SK-N-SH (cell line): ENCODE data around the gene CCDC88C. TPM values are rescaled to one million over a fixed set of nuclear protein-coding genes. Genes with fewer than 3 reads are reported as not detected.

Experiments used
- CTCF ChIA-PET: fragments of 300-600, 350-600 bp; formaldehyde crosslinking; extraction: SDS; loops from one replicate; lab custom pipeline; 2021; lab: Yijun Ruan, JAX
- POLR2A ChIA-PET: fragments of 350-600 bp; sonication (Branson Sonifier 250); formaldehyde crosslinking; extraction: SDS; loops from one replicate; lab custom pipeline; 2020; ENCODE audit warnings: antibody characterized with exemption, inconsistent platforms; lab: Yijun Ruan, JAX
- DNase-seq: peaks from one replicate; pipeline ENCODE4 v3.0.0; 2012
- H2AFZ ChIP-seq: fragments of 200-600 bp; sonication (generic); 2 replicates; pipeline ENCODE4 v1.8.1; 2016; ENCODE audit warnings: antibody characterized with exemption, mild to moderate bottlenecking, low read depth
- H3F3A ChIP-seq: fragments of 200-600 bp; sonication (generic); replicated peaks from 2 replicates; pipeline ENCODE3; 2016; ENCODE audit warnings: antibody characterized with exemption, mild to moderate bottlenecking; ENCODE audit not compliant: insufficient read depth
- H3K27ac ChIP-seq, 2 experiments: fragments of 200-500 bp in 1 of 2; fragments of 200-600 bp in 1 of 2; sonication (Bioruptor generic) in 1 of 2; sonication (generic), shearing (Covaris generic) in 1 of 2; 2 replicates each; pipeline versions ENCODE4 v1.5.1 to v1.6.1; 2014 to 2016; ENCODE audit warnings: low read depth in 2 of 2, inconsistent platforms in 1 of 2, low read length in 1 of 2, mild to moderate bottlenecking in 1 of 2, mixed read lengths in 1 of 2
- H3K27me3 ChIP-seq: fragments of 200-600 bp; sonication (generic), shearing (Covaris generic); 2 replicates; pipeline ENCODE4 v1.6.1; 2016; ENCODE audit warnings: mixed run types; ENCODE audit not compliant: insufficient read depth
- H3K36me3 ChIP-seq, 2 experiments: fragments of 200-500 bp in 1 of 2; fragments of 200-600 bp in 1 of 2; sonication (Bioruptor generic) in 1 of 2; sonication (generic) in 1 of 2; replicated peaks in 1 of 2; 2 replicates each; pipeline versions ENCODE3 to v1.5.1; 2014 to 2016; ENCODE audit warnings: low read length in 1 of 2, mild to moderate bottlenecking in 1 of 2; ENCODE audit not compliant: insufficient read depth in 2 of 2, control insufficient read depth in 1 of 2
- H3K4me1 ChIP-seq, 2 experiments: fragments of 200-500 bp in 1 of 2; fragments of 200-600 bp in 1 of 2; sonication (Bioruptor generic) in 1 of 2; sonication (generic), shearing (Covaris generic) in 1 of 2; 2 replicates each; pipeline versions ENCODE4 v1.5.1 to v1.6.1; 2014 to 2016; ENCODE audit warnings: low read depth in 1 of 2, low read length in 1 of 2, mixed run types in 1 of 2; ENCODE audit not compliant: insufficient read depth in 2 of 2, control insufficient read depth in 1 of 2
- H3K4me2 ChIP-seq: fragments of 200-600 bp; sonication (generic), shearing (Covaris generic); 2 replicates; pipeline ENCODE4 v1.6.1; 2017; ENCODE audit warnings: mixed run types
- H3K4me3 ChIP-seq, 2 experiments: fragments of 200-500 bp in 1 of 2; fragments of 200-600 bp in 1 of 2; sonication (Bioruptor generic) in 1 of 2; sonication (generic), shearing (Covaris generic) in 1 of 2; 2 replicates each; pipeline versions ENCODE4 v1.5.1 to v1.8.1; 2014 to 2016; ENCODE audit warnings: low read depth in 2 of 2, inconsistent platforms in 1 of 2, low read length in 1 of 2, mild to moderate bottlenecking in 1 of 2, mixed read lengths in 1 of 2, moderate library complexity in 1 of 2
- H3K79me2 ChIP-seq: fragments of 200-600 bp; sonication (generic); 2 replicates; pipeline ENCODE4 v1.8.1; 2017; ENCODE audit warnings: mild to moderate bottlenecking; ENCODE audit not compliant: insufficient read depth
- H3K9ac ChIP-seq: fragments of 200-600 bp; sonication (generic); 2 replicates; pipeline ENCODE4 v1.6.1; 2017; ENCODE audit warnings: mixed run types
- H3K9me2 ChIP-seq: fragments of 200-600 bp; sonication (generic); 2 replicates; pipeline ENCODE4 v1.6.1; 2017; ENCODE audit warnings: mixed run types
- H3K9me3 ChIP-seq: fragments of 200-600 bp; sonication (generic); 2 replicates; pipeline ENCODE4 v1.6.1; 2017; ENCODE audit warnings: mixed run types, mild to moderate bottlenecking, moderate library complexity
- H4K20me1 ChIP-seq: fragments of 200-600 bp; sonication (generic); 2 replicates; pipeline ENCODE4 v1.6.1; 2017; ENCODE audit warnings: mild to moderate bottlenecking, mixed run types; ENCODE audit not compliant: insufficient read depth
- ELF1 ChIP-seq: IDR thresholded peaks from 2 replicates; pipeline ENCODE4 v1.4.0; 2012
- FOXM1 ChIP-seq: IDR thresholded peaks from 2 replicates; pipeline ENCODE4 v1.4.0; 2012; ENCODE audit warnings: low read depth, mild to moderate bottlenecking
- MXI1 ChIP-seq: IDR thresholded peaks from 2 replicates; pipeline ENCODE4 v1.6.1; 2012; ENCODE audit warnings: mild to moderate bottlenecking, low read depth, low read length, improper control_type of control experiment
- RCOR1 ChIP-seq: fragments of 150-350 bp; IDR thresholded peaks from 2 replicates; pipeline ENCODE4 v1.6.1; 2017; ENCODE audit warnings: antibody characterized with exemption, low read length
- TCF12 ChIP-seq: IDR thresholded peaks from 2 replicates; pipeline ENCODE4 v1.4.0; 2012
- TEAD4 ChIP-seq: IDR thresholded peaks from 2 replicates; pipeline ENCODE4 v1.4.0; 2012; ENCODE audit warnings: mild to moderate bottlenecking, borderline replicate concordance; ENCODE audit not compliant: insufficient read depth
- YY1 ChIP-seq: IDR thresholded peaks from 2 replicates; pipeline ENCODE4 v1.4.0; 2012; ENCODE audit warnings: low read depth, mild to moderate bottlenecking
- WGBS: methylation state at CpG from one replicate; pipeline ENCODE4 v1.1.6; 2017; ENCODE audit warnings: low lambda C conversion rate; 5-methylcytosine and 5-hydroxymethylcytosine counted together
- polyA plus RNA-seq, 3 experiments: library from polyadenylated mRNA; depleted of rRNA; stranded (reverse); fragments of >200 nt; gene quantifications; 2 replicates each; pipeline ENCODE4 v1.2.3, GENCODE V29; 2012
- TF ChIP-seq, protein P1 (sequence below): IDR thresholded peaks from 2 replicates; pipeline ENCODE4; 2012
- TF ChIP-seq, protein P2 (sequence below): IDR thresholded peaks from 2 replicates; pipeline ENCODE4 v1.4.0; 2012; ENCODE audit warnings: low read depth, borderline replicate concordance
- TF ChIP-seq, protein P3 (sequence below): IDR thresholded peaks from 2 replicates; pipeline ENCODE4 v1.6.1; 2012; ENCODE audit warnings: mild to moderate bottlenecking, low read depth, low read length, moderate library complexity
- TF ChIP-seq, protein P4 (sequence below): fragments of 200-600 bp; sonication (generic); IDR thresholded peaks from 2 replicates; pipeline ENCODE4 v1.6.1; 2017; ENCODE audit warnings: antibody characterized with exemption, mild to moderate bottlenecking, moderate library complexity

The CCDC88C gene
- polyA plus RNA-seq, 1 of the 3 experiments (the other 2 are of a cell fraction) = 0.39 TPM

DNA sequence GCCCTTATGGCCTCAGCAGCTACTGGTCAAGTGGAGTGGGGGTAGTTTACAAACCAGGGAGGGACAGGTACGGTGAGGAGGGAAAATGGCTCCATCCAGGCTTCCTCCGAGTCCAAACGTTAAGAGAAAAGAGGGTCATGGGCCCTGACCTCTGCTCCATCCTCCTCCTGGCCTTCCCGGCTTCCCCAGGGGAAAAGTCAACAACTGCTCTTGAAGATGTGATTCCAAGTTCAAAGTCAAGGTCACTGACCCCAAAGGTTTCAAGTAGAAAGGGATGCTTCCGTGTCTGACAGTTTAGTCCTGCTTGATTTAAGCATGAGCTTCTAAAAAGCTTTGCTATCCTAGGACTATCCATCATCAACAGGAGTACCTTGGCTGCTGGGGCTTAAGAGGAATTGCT is 28.5 kb downstream of the CCDC88C start:
- 72% methylated on average over 5 of the region's 5 CpGs for WGBS
- ChIA-PET CTCF (interaction anchor here (1.2 to 1.8 kb wide), 3 partner anchors 11 to 30 kb away, joined by 3 to 7 read pairs (median 3); no protein-coding TSS in a partner anchor), POLR2A (no interaction called here)
- TF ChIP-seq, protein P1, sequence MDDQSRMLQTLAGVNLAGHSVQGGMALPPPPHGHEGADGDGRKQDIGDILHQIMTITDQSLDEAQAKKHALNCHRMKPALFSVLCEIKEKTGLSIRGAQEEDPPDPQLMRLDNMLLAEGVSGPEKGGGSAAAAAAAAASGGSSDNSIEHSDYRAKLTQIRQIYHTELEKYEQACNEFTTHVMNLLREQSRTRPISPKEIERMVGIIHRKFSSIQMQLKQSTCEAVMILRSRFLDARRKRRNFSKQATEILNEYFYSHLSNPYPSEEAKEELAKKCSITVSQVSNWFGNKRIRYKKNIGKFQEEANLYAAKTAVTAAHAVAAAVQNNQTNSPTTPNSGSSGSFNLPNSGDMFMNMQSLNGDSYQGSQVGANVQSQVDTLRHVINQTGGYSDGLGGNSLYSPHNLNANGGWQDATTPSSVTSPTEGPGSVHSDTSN = no peak
- TF ChIP-seq TEAD4 (no peak), RCOR1 (no peak), TCF12 (no peak), ELF1 (no peak), YY1 (no peak), MXI1 (no peak), FOXM1 (no peak)
- TF ChIP-seq, protein P2, sequence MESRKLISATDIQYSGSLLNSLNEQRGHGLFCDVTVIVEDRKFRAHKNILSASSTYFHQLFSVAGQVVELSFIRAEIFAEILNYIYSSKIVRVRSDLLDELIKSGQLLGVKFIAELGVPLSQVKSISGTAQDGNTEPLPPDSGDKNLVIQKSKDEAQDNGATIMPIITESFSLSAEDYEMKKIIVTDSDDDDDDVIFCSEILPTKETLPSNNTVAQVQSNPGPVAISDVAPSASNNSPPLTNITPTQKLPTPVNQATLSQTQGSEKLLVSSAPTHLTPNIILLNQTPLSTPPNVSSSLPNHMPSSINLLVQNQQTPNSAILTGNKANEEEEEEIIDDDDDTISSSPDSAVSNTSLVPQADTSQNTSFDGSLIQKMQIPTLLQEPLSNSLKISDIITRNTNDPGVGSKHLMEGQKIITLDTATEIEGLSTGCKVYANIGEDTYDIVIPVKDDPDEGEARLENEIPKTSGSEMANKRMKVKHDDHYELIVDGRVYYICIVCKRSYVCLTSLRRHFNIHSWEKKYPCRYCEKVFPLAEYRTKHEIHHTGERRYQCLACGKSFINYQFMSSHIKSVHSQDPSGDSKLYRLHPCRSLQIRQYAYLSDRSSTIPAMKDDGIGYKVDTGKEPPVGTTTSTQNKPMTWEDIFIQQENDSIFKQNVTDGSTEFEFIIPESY = no peak
- TF ChIP-seq, protein P3, sequence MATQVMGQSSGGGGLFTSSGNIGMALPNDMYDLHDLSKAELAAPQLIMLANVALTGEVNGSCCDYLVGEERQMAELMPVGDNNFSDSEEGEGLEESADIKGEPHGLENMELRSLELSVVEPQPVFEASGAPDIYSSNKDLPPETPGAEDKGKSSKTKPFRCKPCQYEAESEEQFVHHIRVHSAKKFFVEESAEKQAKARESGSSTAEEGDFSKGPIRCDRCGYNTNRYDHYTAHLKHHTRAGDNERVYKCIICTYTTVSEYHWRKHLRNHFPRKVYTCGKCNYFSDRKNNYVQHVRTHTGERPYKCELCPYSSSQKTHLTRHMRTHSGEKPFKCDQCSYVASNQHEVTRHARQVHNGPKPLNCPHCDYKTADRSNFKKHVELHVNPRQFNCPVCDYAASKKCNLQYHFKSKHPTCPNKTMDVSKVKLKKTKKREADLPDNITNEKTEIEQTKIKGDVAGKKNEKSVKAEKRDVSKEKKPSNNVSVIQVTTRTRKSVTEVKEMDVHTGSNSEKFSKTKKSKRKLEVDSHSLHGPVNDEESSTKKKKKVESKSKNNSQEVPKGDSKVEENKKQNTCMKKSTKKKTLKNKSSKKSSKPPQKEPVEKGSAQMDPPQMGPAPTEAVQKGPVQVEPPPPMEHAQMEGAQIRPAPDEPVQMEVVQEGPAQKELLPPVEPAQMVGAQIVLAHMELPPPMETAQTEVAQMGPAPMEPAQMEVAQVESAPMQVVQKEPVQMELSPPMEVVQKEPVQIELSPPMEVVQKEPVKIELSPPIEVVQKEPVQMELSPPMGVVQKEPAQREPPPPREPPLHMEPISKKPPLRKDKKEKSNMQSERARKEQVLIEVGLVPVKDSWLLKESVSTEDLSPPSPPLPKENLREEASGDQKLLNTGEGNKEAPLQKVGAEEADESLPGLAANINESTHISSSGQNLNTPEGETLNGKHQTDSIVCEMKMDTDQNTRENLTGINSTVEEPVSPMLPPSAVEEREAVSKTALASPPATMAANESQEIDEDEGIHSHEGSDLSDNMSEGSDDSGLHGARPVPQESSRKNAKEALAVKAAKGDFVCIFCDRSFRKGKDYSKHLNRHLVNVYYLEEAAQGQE = no peak
- TF ChIP-seq, protein P4, sequence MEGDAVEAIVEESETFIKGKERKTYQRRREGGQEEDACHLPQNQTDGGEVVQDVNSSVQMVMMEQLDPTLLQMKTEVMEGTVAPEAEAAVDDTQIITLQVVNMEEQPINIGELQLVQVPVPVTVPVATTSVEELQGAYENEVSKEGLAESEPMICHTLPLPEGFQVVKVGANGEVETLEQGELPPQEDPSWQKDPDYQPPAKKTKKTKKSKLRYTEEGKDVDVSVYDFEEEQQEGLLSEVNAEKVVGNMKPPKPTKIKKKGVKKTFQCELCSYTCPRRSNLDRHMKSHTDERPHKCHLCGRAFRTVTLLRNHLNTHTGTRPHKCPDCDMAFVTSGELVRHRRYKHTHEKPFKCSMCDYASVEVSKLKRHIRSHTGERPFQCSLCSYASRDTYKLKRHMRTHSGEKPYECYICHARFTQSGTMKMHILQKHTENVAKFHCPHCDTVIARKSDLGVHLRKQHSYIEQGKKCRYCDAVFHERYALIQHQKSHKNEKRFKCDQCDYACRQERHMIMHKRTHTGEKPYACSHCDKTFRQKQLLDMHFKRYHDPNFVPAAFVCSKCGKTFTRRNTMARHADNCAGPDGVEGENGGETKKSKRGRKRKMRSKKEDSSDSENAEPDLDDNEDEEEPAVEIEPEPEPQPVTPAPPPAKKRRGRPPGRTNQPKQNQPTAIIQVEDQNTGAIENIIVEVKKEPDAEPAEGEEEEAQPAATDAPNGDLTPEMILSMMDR = no peak
- H3K27ac ChIP-seq = no peak overlapping the region
- no peaks in the 10 kb centered on the region for H3K79me2 ChIP-seq
- no peaks in the 10 kb centered on the region for H3K36me3 ChIP-seq
- peaks cover 0 to 13% of the 10 kb centered on the region in 2 experiments; a peak in 1 of 4 replicates for H3K4me1 ChIP-seq
- no peak overlapping the region for H2AFZ ChIP-seq
- no peak overlapping the region for H3K9ac ChIP-seq
- H3K9me2 ChIP-seq = no peaks in the 10 kb centered on the region
- no peak overlapping the region for H3K4me2 ChIP-seq
- H3K27me3 ChIP-seq = 0 out of 2 replicates have a peak, but pooled peaks cover 8% of the 10 kb centered on the region
- H4K20me1 ChIP-seq = no peaks in the 10 kb centered on the region
- H3K4me3 ChIP-seq = no peak overlapping the region
- DNase-seq = no peak
- H3K9me3 ChIP-seq = no peaks in the 10 kb centered on the region
- no peaks in the 10 kb centered on the region for H3F3A ChIP-seq
